PC-3 (cell line): ENCODE measurements around the gene NBPF1. TPM values are rescaled to one million over a fixed set of nuclear protein-coding genes. Genes with fewer than 3 reads are reported as not detected.
"Not testable (repeated sequence)": the region's sequence is repeated elsewhere in the genome, so short reads cannot be mapped to it uniquely, and the experiment has no call there.

Source experiments
- ATAC-seq: fragments of 200-7000 bp; cut with Tn5 transposase; 2 replicates; pipeline ENCODE4 v1.9.1; 2020; ENCODE audit warnings: mild to moderate bottlenecking, moderate library complexity
- BruUV-seq: library from RNA; stranded (reverse); fragments of 400-500 nt; replicated peaks from 2 replicates; lab custom pipeline; 2021; lab: Mats Ljungman, UMichigan
- CTCF ChIA-PET: fragments of 300-600 bp; sonication (Branson Sonifier 250); formaldehyde crosslinking; loops from one replicate; lab custom pipeline; 2022; ENCODE audit warnings: antibody characterized with exemption; lab: Charles Lee
- POLR2A ChIA-PET: fragments of 300-600 bp; sonication (Branson Sonifier 250); formaldehyde crosslinking; loops from one replicate; lab custom pipeline; 2022; ENCODE audit warnings: antibody characterized with exemption; ENCODE audit not compliant: unreplicated experiment; lab: Charles Lee
- DNase-seq: peaks from one replicate; pipeline ENCODE4 v3.0.0-alpha.2; 2015
- H2AFZ ChIP-seq: fragments of 300-600 bp; sonication (generic); 2 replicates; pipeline ENCODE4 v1.6.0; 2016; ENCODE audit warnings: antibody characterized with exemption, low read length
- H3F3A ChIP-seq: fragments of 300-600 bp; sonication (generic); one replicate; pipeline ENCODE4 v1.6.0; 2017; ENCODE audit warnings: antibody characterized with exemption, low read length, control low read depth, mild to moderate bottlenecking; ENCODE audit not compliant: unreplicated experiment
- H3K27ac ChIP-seq: fragments of 300-600 bp; sonication (generic); 2 replicates; pipeline ENCODE4 v1.5.1; 2016; ENCODE audit warnings: mild to moderate bottlenecking, low read length
- H3K27me3 ChIP-seq: fragments of 300-600 bp; sonication (generic); 2 replicates; pipeline ENCODE4 v1.6.1; 2016; ENCODE audit warnings: low read length, mixed read lengths
- H3K36me3 ChIP-seq: fragments of 300-600 bp; sonication (generic); 2 replicates; pipeline ENCODE4 v1.6.1; 2016; ENCODE audit warnings: low read depth, mixed run types, low read length, mixed read lengths
- H3K4me1 ChIP-seq: fragments of 300-600 bp; sonication (generic); 2 replicates; pipeline ENCODE4 v1.5.1; 2016; ENCODE audit warnings: low read length; ENCODE audit not compliant: insufficient read depth
- H3K4me2 ChIP-seq: fragments of 300-600 bp; sonication (generic); 2 replicates; pipeline ENCODE4 v1.6.0; 2016; ENCODE audit warnings: low read length
- H3K4me3 ChIP-seq: fragments of 300-600 bp; sonication (generic); 2 replicates; pipeline ENCODE4 v1.5.1; 2016; ENCODE audit warnings: mild to moderate bottlenecking, low read length, mixed read lengths
- H3K79me2 ChIP-seq: fragments of 300-600 bp; sonication (generic); 2 replicates; pipeline ENCODE4 v1.6.1; 2017; ENCODE audit warnings: low read length, mixed read lengths
- H3K9ac ChIP-seq: fragments of 300-600 bp; sonication (generic); 2 replicates; pipeline ENCODE4 v1.6.0; 2016; ENCODE audit warnings: mild to moderate bottlenecking, low read length
- H3K9me2 ChIP-seq: fragments of 300-600 bp; sonication (generic); replicated peaks from 2 replicates; pipeline ENCODE4 v1.6.1; 2016; ENCODE audit warnings: mixed run types, low read length, mixed read lengths
- H3K9me3 ChIP-seq: fragments of 300-600 bp; sonication (generic); 2 replicates; pipeline ENCODE4 v1.6.1; 2016; ENCODE audit warnings: low read length, mixed read lengths
- H4K20me1 ChIP-seq: fragments of 300-600 bp; sonication (generic); 2 replicates; pipeline ENCODE4 v1.6.1; 2016; ENCODE audit warnings: low read length, mixed read lengths
- CTCF ChIP-seq: fragments of 300-600 bp; sonication (generic); conservative IDR thresholded peaks from 2 replicates; pipeline ENCODE4 v1.5.1; 2017; ENCODE audit warnings: antibody characterized with exemption, low read depth, mild to moderate bottlenecking, low read length
- EZH2 ChIP-seq: fragments of 300-600 bp; sonication (generic); IDR thresholded peaks from one replicate; pipeline ENCODE4 v1.6.1; 2017; ENCODE audit warnings: antibody characterized with exemption, mild to moderate bottlenecking, low read length; ENCODE audit not compliant: unreplicated experiment
- EZH2phosphoT487 ChIP-seq: fragments of 300-600 bp; sonication (generic); IDR thresholded peaks from 2 replicates; pipeline ENCODE4 v1.6.1; 2018; ENCODE audit warnings: mild to moderate bottlenecking, antibody characterized with exemption, low read length, borderline replicate concordance
- intact Hi-C: fragments of 100-400 bp; cut with micrococcal nuclease; formaldehyde crosslinking; loops from 2 replicates; pipeline ENCODE4 v1.9.0; 2023
- total RNA-seq: library from RNA; depleted of rRNA; stranded (reverse); fragments of >200 nt; gene quantifications from 2 replicates; pipeline ENCODE4 v1.2.3, GENCODE V29; 2014

The NBPF1 gene
- total RNA-seq, 1 experiment from 2014 or later = 57.2 TPM

GRCh38 chr1:16632044-16632850 is 18.9 kb upstream of the NBPF1 start:
- ATAC-seq, intact Hi-C loops: not testable (repeated sequence)

GRCh38 chr1:16631248-16632043 is 18.1 kb upstream of the NBPF1 start:
- ATAC-seq = no peak
- no TSS peak for BruUV-seq
- H3K27me3 ChIP-seq = no peaks in the 10 kb centered on the region
- H2AFZ ChIP-seq = no peak overlapping the region
- H3K9me3 ChIP-seq = no peaks in the 10 kb centered on the region
- no peaks in the 10 kb centered on the region for H3K9me2 ChIP-seq
- H3F3A ChIP-seq = no peaks in the 10 kb centered on the region
- CTCF ChIA-PET = no interaction called here
- DNase-seq = no peak
- H3K9ac ChIP-seq = no peak overlapping the region
- H3K79me2 ChIP-seq = peaks cover 9% of the 10 kb centered on the region
- H3K36me3 ChIP-seq = peaks cover 40% of the 10 kb centered on the region
- no peak overlapping the region for H3K4me3 ChIP-seq
- no peaks in the 10 kb centered on the region for H4K20me1 ChIP-seq
- intact Hi-C loops = no loop called here
- no peak overlapping the region for H3K4me2 ChIP-seq
- TF ChIP-seq EZH2 (no peak), CTCF (no peak), EZH2phosphoT487 (no peak)
- no peak overlapping the region for H3K27ac ChIP-seq
- H3K4me1 ChIP-seq = no peaks in the 10 kb centered on the region
- POLR2A ChIA-PET = no interaction called here

More at GRCh38 chr1:16632044-16632850, 18.9 kb upstream of the NBPF1 start:
- H3K27me3 ChIP-seq, H3K4me3 ChIP-seq, CTCF ChIA-PET, H3K9ac ChIP-seq, H3K9me3 ChIP-seq, H4K20me1 ChIP-seq, H3K4me1 ChIP-seq, H3K27ac ChIP-seq, H3K4me2 ChIP-seq, H3K9me2 ChIP-seq, H2AFZ ChIP-seq, H3F3A ChIP-seq, POLR2A ChIA-PET, DNase-seq: not testable (repeated sequence)
- Histone ChIP-seq H3K79me2 (peaks cover 16% of the 10 kb centered on the region), H3K36me3 (peaks cover 40% of the 10 kb centered on the region)
- TSS peak; percentile 13 for BruUV-seq

GRCh38 chr1:16630661-16631247 is 17.4 kb upstream of the NBPF1 start:
- Histone ChIP-seq H3K9me3 (no peaks in the 10 kb centered on the region), H3K4me3 (no peak overlapping the region), H3K27me3 (no peaks in the 10 kb centered on the region), H3K4me2 (no peak overlapping the region), H4K20me1 (no peaks in the 10 kb centered on the region), H3K36me3 (peaks cover 43% of the 10 kb centered on the region), H3K9me2 (no peaks in the 10 kb centered on the region), H3K27ac (no peak overlapping the region), H3K9ac (no peak overlapping the region), H3F3A (no peaks in the 10 kb centered on the region), H2AFZ (no peak overlapping the region), H3K4me1 (no peaks in the 10 kb centered on the region), H3K79me2 (peaks cover 4% of the 10 kb centered on the region)
- TF ChIP-seq CTCF (no peak), EZH2 (no peak), EZH2phosphoT487 (no peak)
- intact Hi-C loops = no loop called here
- ATAC-seq (no peak), DNase-seq (no peak)
- no TSS peak for BruUV-seq
- CTCF ChIA-PET = no interaction called here
- POLR2A ChIA-PET = no interaction called here

GRCh38 chr1:16629916-16630530 is 16.7 kb upstream of the NBPF1 start:
- H3K9ac ChIP-seq, CTCF ChIA-PET, BruUV-seq, DNase-seq, H3K4me2 ChIP-seq, H3K79me2 ChIP-seq, intact Hi-C loops, H3K4me3 ChIP-seq, ATAC-seq, H3K9me3 ChIP-seq, H2AFZ ChIP-seq, H3K27ac ChIP-seq, H3K4me1 ChIP-seq, H3K9me2 ChIP-seq, H3K27me3 ChIP-seq, H3F3A ChIP-seq, POLR2A ChIA-PET, H4K20me1 ChIP-seq: not testable (repeated sequence)
- H3K36me3 ChIP-seq = peaks cover 47% of the 10 kb centered on the region
